Measurements from ENCODE around the gene PLEKHN1.
"Not testable (repeated sequence)": the region's sequence is repeated elsewhere in the genome, so short reads cannot be mapped to it uniquely, and the experiment has no call there.

Gene PLEKHN1

DNA sequence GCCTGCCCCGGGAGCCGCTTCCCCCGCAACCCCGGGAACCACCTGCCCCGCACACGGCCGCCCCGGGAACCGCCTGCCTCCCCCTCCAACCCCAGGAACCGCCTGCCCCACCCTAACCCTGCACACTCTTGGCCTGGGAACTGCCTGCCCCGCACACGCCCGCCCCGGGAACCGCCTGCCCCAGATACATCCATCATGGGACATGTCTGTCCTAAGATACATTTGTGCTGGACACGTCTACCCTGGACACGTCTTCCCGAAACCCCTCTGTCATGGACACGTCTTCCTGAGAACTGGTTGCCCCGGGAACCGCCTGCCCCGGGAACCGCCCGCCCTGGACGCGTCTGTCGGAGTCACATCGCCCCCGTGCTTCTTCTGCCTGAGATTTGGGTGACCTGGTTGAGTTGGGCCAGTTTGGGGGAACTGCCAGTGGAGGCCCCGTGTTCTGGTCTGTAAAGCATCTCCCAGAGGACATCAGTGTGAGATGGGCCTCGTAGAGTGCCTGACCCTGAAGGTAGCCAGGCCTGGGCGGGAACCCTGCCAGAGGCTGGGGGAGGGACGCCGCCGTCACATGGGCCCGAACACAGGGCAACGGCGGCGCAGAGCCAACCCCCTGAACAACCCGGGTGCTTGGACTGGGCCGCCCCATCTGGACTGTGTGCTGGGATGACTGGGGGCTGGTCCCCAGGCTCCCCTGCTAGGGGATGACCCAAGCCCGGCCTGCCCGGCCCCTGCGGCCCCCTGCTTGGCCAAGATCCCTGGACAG, 12.0 kb downstream of the PLEKHN1 start:
- DNase-seq = no peak

DNA sequence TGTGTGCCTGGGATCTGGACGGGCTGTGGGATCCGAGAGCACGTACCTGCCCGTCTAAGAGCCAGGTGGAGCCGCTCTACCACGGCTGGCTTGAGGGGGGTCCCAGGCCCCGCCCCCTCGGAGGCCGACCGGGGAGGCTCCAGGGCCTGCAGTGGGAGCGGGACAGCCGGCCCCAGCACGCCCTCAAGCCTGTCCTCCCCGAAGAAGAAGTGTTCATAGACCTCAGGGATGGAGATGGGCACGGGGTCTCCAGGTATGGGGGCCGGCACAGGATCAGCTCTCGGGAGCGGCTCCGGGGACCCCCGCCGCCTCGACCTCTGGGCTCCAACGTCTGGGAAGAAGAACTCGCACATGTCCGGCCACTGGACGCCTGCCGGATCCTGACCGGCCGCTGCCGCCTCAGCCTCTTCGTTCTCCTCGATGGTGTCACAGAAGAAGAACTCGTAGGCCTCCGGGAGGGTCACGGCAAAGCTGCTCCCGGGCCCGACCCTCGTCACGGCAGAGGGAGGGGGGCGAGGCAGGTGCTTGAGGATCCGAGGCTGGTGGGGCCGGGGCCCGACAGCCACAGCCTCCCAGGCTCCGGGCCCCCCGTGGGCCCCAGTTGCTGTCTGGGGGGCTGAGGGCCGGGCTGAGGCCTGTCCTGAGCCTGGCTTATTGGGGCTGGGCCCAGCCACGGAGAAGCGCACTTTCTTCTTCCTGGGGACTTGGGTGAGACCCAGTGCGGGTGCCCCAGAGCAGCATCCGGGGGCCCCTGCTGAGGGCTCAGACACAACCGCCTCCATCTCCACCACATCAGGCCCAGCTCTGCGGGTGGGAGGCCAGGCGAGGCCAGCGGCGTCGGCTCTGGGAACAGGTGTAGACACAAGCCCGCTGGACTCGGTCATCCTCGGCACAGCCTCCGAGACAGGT, 12.8 kb downstream of the PLEKHN1 start:
- DNase-seq = no peak

DNA sequence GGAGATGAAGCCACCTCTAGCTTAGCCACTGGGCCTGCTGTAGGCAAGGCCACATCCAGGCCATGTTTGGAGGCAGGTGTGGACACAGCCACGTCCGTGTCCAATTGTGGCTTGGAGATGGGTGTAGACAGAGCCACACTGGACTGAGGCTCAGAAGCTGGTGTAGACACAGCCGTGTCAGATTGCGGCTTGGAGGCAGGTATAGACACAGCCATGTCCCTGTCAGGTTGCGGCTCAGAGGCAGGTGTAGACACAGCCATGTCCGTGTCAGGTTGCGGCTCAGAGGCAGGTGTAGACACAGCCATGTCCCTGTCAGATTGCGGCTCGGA, 13.4 kb downstream of the PLEKHN1 start:
- DNase-seq = no peak

DNA sequence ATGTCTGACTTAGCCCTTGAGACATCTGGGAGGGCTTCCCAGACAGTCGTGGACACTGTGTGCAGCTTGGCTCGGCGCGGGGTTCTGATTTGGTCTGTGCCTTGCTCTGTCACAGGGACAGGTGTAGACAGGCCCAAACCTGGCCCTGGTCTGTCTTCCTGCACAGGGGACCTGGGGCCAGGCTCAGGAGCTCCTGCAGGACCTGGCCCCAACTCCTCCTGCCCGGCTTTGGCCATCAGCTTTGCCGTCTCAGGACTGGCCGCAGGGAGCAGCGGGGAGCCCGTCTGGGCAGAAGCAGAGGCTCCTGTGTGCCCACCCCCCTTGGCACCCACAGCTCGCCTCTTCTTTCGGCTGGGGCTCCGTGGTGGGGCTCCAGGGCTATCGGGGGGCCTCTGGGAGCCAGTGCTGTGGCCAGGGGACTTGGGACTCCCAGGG, 13.9 kb downstream of the PLEKHN1 start:
- DNase-seq = no peak

DNA sequence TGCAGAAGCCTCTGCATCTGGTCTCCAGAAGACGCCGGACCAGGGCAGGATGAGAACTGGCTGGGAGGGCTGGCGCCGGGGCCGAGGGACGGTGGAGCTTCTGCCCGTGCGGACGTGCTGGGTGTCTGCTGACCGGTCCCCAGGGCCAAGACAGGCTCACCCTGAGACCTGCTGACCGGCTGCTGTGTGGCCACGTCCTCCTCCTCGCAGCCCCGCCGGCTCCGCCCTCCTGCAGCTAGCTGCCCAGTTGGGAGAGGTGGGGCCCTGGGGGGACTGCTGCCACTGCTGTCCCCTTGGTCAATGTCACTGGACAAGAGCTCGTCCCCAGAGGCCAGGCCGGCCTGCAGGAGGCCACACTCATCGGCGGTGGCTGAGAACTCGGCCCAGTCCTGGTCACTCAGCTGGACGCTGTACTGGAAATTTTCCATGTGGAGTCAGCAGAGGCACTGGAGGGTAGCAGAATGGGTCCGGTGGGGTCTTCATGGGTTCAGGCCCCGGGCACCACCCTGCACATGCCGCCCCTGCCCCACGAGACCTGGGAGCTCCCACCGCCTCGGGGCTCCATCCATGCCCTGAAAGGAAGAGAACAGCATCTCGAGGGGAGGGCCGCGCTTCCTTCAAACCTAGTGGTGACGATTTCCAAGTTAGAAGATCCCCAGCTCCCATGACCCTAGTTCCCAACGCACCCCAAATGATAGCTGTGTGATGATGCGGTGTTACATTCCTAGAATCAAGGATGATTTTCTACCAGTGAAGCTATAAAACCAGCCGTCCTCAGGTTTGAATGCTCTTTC, 14.5 kb downstream of the PLEKHN1 start:
- no peak for DNase-seq

DNA sequence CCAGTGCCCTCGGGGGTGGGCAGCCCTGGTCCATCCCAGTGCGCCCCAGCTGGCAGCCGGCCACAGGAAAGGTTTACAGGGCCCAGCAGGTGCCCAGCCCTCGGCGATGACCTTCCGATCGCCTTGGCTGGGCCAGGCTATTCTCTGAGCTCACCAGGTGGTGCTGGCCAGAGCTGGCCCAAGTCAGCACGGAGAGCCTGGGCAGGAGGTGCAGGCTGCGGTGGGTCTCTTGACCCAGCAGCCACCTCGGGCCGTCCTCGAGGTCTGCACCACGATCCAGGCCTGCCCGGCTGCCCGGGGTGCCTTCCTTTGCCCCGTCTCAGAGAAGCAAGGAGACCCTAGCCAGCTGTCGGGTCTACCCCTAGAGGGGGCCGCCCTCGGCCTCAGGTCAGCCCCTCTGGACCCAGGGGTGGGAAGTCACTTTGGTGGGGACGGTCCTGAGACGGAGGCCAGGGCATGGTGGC, 15.2 kb downstream of the PLEKHN1 start:
- no peak for DNase-seq

DNA sequence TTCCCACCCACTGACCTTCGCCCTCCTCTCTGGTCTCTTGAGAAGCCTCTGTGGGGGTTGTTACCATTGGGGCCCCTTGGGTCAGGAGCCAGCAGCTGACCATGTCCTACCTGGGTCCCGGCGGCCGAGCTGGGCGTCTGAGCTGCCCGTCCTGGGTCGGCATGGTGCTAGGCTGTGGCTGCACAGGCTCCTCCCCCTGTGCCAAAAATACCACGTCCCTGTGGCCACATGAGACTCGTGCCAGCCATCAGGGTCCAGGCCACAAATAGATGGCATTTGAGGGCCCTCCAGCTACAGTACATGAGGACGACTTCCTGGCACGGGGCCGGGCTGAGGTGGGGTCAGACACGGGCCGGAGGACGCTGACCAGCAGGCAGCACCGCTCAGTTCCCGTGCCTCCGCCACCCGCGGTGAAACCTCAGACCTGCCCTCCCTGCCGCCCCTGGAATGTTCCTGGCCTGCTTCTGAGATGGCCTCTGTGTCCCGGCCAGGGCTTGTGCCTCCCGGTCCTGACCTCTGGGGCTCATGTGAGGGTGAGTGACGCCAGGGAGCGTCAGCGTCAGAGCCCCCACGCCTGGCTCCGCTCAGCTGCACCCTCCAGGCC, 15.8 kb downstream of the PLEKHN1 start, which contains the start of gene PERM1:
PERM1 (minus strand) TSS at position 139 of the 604 bp plus-strand sequence. CDS start 1,064 bp downstream, outside the sequence.
- DNase-seq = no peak

DNA sequence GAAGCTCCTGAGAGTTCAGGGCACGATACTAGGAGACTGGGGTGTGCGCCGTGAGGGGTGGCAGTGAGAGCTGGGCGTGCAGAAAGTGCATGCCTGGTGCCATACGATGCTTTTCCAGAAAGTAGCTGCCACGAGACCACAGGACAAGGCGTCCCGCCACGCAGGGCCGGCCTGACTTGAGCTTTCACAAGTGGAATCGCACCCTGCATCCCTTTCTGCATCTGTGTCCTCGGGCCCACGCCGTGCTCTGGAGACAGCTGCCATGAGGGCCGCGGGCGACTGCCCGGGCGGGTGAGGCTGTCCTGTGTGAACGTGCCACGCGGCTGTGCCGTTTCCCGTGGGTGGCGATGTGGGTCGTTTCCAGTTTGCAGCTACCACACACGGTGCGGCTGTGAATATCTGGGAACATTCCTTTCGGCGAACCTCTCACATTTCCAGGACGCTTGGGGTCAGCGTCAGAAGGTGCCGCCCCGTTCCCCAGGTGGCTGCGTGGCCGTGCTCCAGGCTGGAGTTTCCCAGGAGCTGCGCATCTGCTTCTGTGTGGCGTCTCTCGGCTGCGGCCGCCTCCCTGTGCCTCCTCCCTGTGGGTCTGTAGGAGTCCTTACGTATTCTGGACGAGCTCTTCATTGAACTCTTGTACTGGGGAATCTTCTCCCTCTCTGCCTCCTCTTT, 16.6 kb downstream of the PLEKHN1 start:
- no peak for DNase-seq

DNA sequence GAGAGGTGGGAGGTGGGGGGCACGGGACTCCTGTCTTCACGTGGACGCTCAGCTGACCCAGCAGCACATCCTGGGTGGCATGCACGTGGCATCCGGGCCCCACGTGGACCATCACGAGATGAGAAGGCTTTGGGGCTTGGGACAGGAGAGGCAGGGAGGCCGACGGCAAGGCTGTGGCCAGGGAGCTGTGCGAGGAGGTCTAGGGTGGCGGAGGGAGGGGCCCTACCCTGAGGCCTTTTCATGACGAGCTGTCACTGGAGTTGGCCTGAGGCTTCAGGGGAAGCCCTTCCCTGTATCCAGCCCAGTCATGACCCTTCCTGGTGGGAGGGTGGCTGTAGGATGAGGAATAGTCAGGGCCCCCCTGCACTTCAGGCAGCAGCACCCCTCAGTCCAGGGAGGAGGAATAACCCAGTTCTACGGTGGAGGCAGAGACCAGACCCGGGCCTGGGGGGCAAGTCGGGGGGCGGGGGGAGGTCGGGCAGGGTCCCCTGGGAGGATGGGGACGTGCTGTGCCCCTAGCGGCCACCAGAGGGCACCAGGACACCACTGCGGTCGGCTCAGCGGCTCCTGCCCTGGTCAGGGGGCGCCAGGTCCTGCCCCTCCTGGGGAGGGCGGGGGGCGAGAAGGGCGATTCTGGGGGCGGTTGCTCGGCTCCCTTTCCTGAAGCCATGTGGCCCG, 17.7 kb downstream of the PLEKHN1 start:
- peak; percentile 73 for DNase-seq

DNA sequence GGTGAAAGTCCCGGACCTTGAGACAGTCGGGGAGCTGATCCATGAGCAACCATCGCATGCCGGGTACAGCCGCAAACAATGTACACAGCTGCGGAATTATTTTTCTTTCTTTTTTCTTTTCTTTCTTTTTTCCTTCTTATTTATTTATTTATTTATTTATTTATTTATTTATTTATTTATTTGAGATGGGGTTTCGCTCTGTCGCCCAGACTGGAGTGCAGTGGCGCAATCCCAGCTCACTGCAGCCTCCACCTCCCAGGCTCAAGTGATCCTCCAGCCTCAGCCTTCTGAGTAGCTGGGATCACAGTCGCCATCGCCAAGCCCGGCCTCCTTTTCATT, 18.2 kb downstream of the PLEKHN1 start:
- no peak for DNase-seq

DNA sequence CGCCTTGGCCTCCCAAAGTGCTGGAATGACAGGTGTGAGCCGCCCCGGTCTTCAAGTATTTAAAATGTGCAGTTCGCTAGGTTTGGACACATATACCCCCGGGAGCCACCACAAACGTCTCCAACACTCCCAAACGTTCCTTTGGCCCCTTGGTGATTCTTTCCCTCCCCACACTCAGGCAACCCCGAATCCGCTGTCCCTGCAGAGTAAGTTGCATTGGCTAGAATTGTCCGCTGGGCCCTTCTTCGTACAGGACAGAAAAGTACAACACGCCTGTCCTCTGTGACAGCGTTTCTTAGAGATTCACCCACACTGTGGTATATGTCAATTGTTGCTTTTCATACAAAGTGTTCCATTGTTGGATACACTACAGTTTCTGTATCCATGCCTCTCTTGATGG, 18.8 kb downstream of the PLEKHN1 start:
- DNase-seq = no peak

DNA sequence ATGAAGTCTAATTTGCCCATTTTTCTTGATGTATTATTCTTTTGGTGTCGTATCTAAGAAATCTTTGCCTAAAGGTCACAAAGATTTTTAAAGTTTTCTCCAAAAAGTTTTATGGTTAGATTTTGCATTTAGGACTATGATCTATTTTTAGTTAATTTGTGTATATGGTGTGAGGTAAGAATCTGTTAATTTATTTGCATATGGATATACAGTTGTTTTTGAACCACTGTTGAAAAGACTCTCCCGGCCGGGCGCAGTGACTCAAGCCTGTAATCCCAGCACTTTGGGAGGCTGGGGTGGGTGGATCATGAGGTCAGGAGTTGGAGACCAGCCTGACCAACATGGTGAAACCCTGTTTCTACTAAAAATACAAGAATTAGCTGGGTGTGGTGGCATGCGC, 21.8 kb downstream of the PLEKHN1 start:
- not testable (repeated sequence) for DNase-seq

DNA sequence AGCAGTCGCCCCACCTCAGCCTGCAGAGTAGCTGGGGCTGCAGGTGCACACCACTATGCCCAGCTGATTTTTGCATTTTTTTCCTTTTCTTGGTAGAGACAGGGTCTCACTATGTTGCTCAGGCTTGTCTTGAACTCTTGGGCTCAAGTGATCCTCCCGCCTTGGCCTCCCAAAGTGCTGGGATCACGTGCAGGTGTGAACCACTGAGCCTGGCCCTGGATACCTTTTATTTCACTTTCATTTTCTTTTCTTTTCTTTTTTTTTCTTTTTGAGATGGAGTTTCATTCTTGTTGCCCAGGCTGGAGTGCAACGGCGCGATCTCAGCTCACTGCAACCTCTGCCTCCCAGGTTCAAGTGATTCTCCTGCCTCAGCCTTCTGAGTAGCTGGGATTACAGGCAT, 25.0 kb downstream of the PLEKHN1 start:
- not testable (repeated sequence) for DNase-seq

DNA sequence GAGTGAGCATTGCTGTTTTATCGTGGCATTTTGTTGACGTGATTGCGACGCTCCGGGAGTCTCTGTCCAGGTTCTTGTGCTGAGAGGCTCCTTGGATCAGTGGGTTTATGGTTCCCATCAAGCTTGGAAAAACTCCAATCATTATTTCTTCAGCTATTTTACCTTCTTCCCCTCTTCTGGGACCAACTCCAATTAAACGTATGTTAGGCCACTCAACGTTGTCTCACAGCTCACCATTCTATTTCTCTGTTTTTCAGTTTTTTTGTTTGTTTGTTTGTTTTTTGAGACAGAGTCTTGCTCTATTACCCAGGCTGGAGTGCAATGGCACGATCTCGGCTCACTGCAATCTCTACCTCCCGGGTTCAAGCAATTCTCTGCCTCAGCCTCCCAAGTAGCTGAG, 25.6 kb downstream of the PLEKHN1 start:
- DNase-seq = no peak

DNA sequence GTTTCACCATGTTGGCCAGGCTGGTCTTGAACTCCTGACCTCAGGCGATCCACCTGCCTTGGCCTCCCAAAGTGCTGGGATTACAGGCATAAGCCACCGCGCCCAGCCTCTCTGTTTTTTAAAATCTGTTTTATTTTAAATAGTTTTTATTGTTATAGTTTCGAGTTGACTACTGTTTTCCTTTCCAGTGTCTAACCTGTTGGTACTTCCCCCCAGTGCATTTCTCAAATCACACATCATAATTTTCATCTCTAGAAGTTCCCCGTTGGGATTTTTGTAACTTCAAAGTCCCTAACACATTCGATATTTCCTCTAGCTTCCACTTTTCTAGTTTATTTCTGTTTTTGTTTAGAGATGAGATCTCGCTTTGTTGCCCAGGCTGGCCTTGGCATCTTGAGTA, 26.1 kb downstream of the PLEKHN1 start:
- DNase-seq = no peak

DNA sequence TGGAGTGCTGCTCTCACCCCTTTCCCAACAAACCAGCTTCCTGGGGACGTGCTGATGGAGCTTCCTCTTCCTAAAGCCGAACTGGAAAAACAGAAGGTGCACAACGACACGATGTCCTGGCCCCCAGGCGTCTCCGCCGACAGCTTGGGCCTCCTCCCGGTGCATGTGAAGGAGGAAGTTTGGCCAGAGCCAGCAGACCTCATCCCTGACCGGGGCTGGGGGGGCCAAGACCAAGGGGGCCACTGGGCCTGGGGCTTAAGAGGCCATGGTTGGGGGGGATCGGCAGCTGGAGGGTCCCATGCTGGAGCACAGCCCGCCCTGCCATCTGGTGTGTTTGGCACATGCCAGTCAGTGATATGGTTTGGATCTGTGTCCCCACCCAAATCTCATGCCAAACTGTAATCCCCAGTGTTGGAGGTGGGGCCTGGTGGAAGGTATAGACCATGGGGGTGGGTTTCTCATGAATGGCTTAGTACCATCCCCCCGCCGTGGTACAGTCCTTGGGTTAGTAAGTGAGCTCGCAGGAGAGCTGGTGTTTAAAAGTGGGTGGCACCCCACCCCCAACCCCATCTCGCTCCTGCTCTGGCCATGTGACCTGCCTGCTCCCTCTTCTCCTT, 27.2 kb downstream of the PLEKHN1 start:
- DNase-seq = no peak

DNA sequence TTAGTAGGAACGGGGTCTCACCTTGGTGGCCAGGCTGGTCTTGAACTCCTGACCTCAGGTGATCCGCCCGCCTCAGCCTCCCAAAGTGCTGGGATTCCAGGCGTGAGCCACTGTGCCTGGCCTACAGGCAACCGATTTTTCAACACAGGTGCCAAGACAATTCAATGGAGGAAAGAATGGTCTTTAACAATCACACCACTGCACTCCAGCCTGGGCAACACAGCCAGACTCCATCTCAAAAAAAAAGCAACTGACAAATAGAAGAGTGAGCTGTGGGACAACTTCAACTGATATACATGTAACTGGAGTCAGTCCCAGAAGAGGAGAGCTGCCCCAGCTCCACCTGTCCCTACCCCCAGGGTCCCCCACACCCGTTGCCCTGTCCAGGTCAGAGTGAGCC, 28.3 kb downstream of the PLEKHN1 start:
- not testable (repeated sequence) for DNase-seq

DNA sequence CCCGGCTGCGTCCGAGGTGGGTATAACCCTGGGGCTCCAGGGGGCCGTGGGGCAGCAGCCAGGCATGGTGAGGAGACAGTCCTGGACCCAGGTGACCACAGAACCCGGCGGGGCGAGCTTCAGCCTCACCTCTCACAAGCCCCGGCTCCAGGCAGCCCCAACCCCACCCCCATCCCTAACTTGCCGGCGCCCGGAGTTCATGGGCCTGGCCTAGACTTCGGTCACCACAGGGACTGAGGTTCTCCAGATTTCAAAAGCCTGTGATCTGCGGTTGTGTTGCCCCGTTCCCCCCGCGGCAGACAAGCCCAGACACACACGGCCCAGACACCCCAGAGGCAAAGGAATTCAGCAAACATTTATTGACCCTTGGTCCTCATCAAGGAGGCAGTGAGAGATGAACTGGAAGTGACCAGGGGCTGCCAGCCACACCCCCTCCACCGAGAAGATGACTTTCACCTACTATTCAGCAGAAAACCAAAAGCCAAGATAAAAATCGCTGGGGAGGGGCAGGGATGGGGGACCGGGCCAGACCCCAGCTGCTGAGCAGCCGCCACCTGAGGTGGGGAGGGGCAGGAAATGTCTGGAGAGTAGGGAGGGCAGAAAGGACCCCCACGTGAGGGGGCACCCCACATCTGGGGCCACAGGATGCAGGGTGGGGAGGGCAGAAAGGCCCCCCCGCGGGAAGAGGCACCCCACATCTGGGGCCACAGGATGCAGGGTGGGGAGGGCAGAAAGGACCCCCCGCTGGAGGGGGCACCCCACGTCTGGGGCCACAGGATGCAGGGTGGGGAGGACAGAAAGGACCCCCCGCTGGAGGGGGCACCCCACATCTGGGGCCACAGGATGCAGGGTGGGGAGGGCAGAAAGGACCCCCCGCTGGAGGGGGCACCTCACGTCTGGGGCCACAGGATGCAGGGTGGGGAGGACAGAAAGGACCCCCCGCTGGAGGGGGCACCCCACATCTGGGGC, 29.7 kb downstream of the PLEKHN1 start:
- no peak for DNase-seq

DNA sequence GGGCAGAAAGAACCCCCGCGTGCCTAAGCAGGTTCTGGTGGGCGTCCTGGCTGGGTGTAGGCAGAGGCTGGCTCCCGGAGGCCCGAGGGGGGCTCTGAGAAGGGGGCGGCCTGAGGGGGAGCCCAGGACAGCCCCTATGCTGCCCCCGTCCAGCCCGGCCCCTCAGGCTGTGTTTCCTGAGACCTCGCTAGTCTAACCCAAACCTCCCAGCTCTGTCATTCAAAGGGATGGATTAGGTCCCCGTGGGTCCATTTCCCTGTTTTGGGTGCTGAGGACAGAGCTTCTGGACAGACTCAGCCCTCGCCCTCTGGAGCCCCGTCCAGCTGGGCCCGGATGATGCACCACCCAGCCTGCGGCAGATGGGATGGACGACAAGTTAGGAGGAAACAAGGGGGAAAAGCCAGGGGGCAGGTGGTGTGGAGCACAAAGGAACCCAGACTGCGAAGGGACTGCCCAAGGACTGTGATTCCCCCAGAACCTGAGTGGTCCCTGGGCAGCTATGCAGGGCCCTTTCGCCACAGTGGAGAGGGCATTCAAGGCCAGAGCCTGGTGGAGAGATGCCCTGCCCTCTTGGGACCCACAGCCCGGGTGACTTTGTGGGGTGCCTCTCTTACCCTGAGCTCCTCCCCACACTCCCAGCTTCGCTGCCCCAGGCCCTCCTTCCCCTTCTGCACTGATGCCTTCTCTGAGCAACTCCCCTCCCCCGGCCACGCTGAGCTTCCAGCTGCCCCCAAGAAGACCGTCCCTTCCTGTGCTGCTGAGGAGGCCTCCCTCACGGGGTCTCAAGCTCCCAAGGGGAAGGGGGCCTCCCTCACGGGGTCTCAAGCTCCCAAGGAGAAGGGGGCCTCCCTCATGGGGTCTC, 30.8 kb downstream of the PLEKHN1 start:
- DNase-seq = no peak

Measured in activated T-cell treated with anti-CD3 and anti-CD28 coated beads, Interleukin-2, amount 50 U/mL, for 1 hour (primary cell).